Thyroid gland (tissue), 4 donors: ENCODE results near the gene FOXJ3. TPM values are rescaled to one million over a fixed set of nuclear protein-coding genes. Genes with fewer than 3 reads are reported as not detected.

Source experiments
- DNase-seq, 2 donors: peaks; one replicate each; pipeline ENCODE4 v3.0.0-alpha.2; 2019
- H3K27ac ChIP-seq, 3 donors: fragments of 200-600 bp; sonication (generic); 1 replicate in 2 of 3; 2 replicates in 1 of 3; pipeline ENCODE4 v1.5.1; 2016 to 2019; ENCODE audit warnings: mild to moderate bottlenecking in 1 of 3, moderate library complexity in 1 of 3
- H3K27me3 ChIP-seq: fragments of 200-600 bp; sonication (generic); one replicate; pipeline ENCODE4 v1.5.1; 2019
- H3K36me3 ChIP-seq, 2 donors: fragments of 200-600 bp; sonication (generic); one replicate each; pipeline ENCODE4 v1.5.1; 2016 to 2019
- H3K4me1 ChIP-seq, 2 donors: fragments of 200-600 bp; sonication (generic); one replicate each; pipeline ENCODE4 v1.5.1; 2017 to 2019
- H3K4me3 ChIP-seq, 3 donors: fragments of 200-600 bp; sonication (generic); replicated peaks in 1 of 3; 1 replicate in 2 of 3; 2 replicates in 1 of 3; pipeline ENCODE4 v1.5.1; 2016; ENCODE audit warnings: mild to moderate bottlenecking in 1 of 3
- H3K9me3 ChIP-seq: fragments of 200-600 bp; sonication (generic); one replicate; pipeline ENCODE4 v1.5.1; 2017
- POLR2A ChIP-seq, 2 donors: fragments of 450-650 bp; IDR thresholded peaks; one replicate each; pipeline ENCODE4 v1.6.1; 2017; ENCODE audit warnings: antibody characterized with exemption in 2 of 2, mild to moderate bottlenecking in 2 of 2, moderate library complexity in 1 of 2
- WGBS, 2 donors: methylation state at CpG; one replicate each; pipeline ENCODE4 v1.1.5; 2017; 5-methylcytosine and 5-hydroxymethylcytosine counted together
- intact Hi-C: fragments of 100-400 bp; cut with DNase I; formaldehyde crosslinking; loops from one replicate; pipeline ENCODE4 v1.15.1; 2023
- total RNA-seq, 4 donors: library from RNA; depleted of rRNA; stranded (reverse); fragments of >200 nt; gene quantifications; one replicate each; pipeline ENCODE4 v1.2.3, GENCODE V29; 2016
- TF ChIP-seq, protein P1 (sequence below), 6 experiments: fragments of 200-600 bp in 3 of 6; fragments of 450-650 bp in 3 of 6; sonication (generic) in 3 of 6; IDR thresholded peaks; one replicate each; pipeline ENCODE4 v1.5.1; 2016 to 2019; ENCODE audit warnings: antibody characterized with exemption in 6 of 6, mild to moderate bottlenecking in 2 of 6, inconsistent platforms in 1 of 6, moderate library complexity in 1 of 6

The FOXJ3 gene
- total RNA-seq, 4 donors from 2014 or later = 55.4 to 87.5 (median 81.0) TPM

GRCh38 chr1:42372796-42373195 lies 37.8 kb upstream of the FOXJ3 start:
- TF ChIP-seq POLR2A (IDR thresholded peaks at IDR 0.05) = no peak
- TF ChIP-seq, protein P1, sequence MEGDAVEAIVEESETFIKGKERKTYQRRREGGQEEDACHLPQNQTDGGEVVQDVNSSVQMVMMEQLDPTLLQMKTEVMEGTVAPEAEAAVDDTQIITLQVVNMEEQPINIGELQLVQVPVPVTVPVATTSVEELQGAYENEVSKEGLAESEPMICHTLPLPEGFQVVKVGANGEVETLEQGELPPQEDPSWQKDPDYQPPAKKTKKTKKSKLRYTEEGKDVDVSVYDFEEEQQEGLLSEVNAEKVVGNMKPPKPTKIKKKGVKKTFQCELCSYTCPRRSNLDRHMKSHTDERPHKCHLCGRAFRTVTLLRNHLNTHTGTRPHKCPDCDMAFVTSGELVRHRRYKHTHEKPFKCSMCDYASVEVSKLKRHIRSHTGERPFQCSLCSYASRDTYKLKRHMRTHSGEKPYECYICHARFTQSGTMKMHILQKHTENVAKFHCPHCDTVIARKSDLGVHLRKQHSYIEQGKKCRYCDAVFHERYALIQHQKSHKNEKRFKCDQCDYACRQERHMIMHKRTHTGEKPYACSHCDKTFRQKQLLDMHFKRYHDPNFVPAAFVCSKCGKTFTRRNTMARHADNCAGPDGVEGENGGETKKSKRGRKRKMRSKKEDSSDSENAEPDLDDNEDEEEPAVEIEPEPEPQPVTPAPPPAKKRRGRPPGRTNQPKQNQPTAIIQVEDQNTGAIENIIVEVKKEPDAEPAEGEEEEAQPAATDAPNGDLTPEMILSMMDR (IDR thresholded peaks at IDR 0.05) = no peak
- Histone ChIP-seq H3K4me1 (peaks cover 8 to 9% of the 10 kb centered on the region in 2 donors), H3K27ac (no peak overlapping the region), H3K27me3 (no peaks in the 10 kb centered on the region), H3K9me3 (no peaks in the 10 kb centered on the region), H3K4me3 (no peak overlapping the region), H3K36me3 (no peaks in the 10 kb centered on the region)
- WGBS, 2 donors = 93 to 96% methylated on average over 2 of the region's 2 CpGs
- no peak for DNase-seq
- intact Hi-C loops = no loop called here

DNA sequence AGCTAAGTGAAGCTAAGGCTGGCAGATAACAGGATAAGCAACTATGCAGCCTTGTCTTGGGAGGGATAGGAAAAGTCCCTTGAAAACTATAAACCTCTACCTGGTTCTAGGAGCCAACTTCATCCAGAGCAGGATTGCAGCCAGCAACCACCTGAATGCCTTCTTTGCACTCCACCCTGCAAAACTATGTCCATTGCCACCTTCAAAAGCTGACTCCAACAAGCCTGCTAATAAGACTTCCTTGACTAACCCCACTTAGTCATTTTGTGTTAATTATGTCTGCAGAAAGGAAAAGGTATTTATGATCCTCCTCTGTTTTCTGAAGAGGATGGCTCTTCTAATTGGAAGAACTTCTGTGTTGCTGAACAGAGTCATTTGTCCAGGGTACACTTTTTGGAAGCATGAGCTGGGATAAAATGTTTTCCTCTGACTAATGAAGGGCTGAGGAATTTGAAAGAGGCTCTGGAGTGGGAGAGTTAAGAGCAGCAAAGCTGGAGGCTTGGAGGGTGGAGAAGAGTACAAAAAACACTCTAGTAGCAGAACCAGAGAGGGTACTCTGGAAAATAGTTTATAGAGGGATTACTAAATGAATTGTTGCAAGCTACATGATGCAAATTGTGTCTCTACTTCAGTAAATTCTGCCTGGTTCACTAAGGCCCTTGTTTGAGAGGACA lies 36.0 kb upstream of the FOXJ3 start:
- peak overlapping the region in 1 of 3 donors; percentile 73 for H3K27ac ChIP-seq
- H3K36me3 ChIP-seq = no peaks in the 10 kb centered on the region
- intact Hi-C loops = no loop called here
- peaks cover 8 to 9% of the 10 kb centered on the region in 2 donors for H3K4me1 ChIP-seq
- H3K9me3 ChIP-seq = no peaks in the 10 kb centered on the region
- no peak overlapping the region for H3K4me3 ChIP-seq
- TF ChIP-seq, protein P1 (IDR thresholded peaks at IDR 0.05) = no peak
- no peak for TF ChIP-seq POLR2A (IDR thresholded peaks at IDR 0.05)
- H3K27me3 ChIP-seq = no peaks in the 10 kb centered on the region
- peak; percentile 29 to 36 for DNase-seq

DNA sequence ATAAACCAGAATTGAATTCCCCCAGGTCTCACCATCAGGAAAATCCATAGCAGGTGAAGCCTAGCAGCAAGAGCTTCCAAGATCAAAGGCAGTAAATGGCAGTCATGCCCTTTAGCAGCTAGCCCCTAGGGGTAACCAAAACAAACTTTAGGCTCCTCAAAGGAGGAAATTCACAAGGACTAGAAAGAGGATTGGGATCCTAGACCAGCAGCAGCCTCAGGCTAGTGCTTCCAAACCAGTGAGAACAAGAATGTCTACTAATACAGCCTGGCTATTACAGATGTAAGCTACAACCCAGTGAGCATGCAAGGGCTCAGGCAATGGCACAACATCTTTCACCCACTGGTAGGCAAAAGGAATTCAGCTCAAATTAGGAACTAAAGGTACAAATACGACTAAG lies 34.4 kb upstream of the FOXJ3 start:
- no peaks in the 10 kb centered on the region for H3K27me3 ChIP-seq
- no peaks in the 10 kb centered on the region for H3K9me3 ChIP-seq
- H3K36me3 ChIP-seq = no peaks in the 10 kb centered on the region
- no peak overlapping the region for H3K4me3 ChIP-seq
- H3K27ac ChIP-seq = no peak overlapping the region
- H3K4me1 ChIP-seq = peaks cover 8 to 9% of the 10 kb centered on the region in 2 donors
- TF ChIP-seq, protein P1 (IDR thresholded peaks at IDR 0.05) = peak in 1 of 6 experiments; percentile 9
- no peak for TF ChIP-seq POLR2A (IDR thresholded peaks at IDR 0.05)
- peak; percentile 6 to 18 for DNase-seq
- WGBS, 2 donors = 33 to 50% methylated on average over 1 of the region's 1 CpG
- intact Hi-C loops = no loop called here

DNA sequence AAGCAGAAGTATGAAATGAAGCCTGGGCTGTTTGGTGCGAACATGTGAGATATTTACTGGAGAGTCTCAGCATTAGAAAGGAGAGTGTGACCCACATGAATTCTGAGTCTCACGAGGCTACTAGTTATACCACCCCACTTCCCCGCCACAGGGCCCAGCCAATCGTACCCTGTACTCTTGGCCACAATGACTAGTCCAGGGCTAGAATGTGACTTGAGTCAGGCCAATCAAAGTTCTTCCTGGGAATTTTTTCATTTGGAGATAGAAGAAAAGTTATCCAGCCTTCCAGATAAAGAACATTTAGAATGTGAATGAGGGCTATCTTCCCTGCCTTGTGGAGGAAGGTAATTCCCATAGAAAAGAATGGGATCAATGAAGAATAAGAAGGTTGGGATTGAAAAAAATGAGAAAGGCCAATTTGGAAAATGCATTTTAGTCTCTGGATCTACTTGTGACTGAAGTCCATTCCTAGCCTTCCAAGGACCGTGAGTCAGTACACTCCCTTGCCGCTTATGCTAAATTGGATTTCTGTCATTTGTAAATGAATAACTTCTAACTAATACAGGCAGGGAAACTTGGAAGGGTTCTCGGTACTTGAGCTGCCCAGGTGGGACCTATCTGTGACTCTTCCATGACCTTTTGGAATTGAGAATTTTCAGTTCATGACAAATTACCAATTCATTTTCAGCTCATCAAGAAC lies 33.2 kb upstream of the FOXJ3 start:
- intact Hi-C loops = no loop called here
- no peak for DNase-seq
- H3K36me3 ChIP-seq = no peaks in the 10 kb centered on the region

More for the DNA sequence above, 33.2 kb upstream of the FOXJ3 start:
- peaks cover 8 to 9% of the 10 kb centered on the region in 2 donors for H3K4me1 ChIP-seq
- 90 to 93% methylated on average over 7 of the region's 7 CpGs for WGBS, 2 donors
- H3K27ac ChIP-seq = no peak overlapping the region
- no peak overlapping the region for H3K4me3 ChIP-seq
- no peaks in the 10 kb centered on the region for H3K27me3 ChIP-seq
- no peaks in the 10 kb centered on the region for H3K9me3 ChIP-seq
- TF ChIP-seq, protein P1 (IDR thresholded peaks at IDR 0.05) = no peak
- TF ChIP-seq POLR2A (IDR thresholded peaks at IDR 0.05) = no peak
